GM12801 (cell line): ENCODE measurements around the gene FBXO3.

Source experiments
- CTCF ChIP-seq: IDR thresholded peaks from one replicate; pipeline ENCODE4 v1.5.1; 2011; ENCODE audit warnings: control low read depth; ENCODE audit not compliant: insufficient read length; ENCODE audit errors: extremely low read depth

The FBXO3 gene

DNA sequence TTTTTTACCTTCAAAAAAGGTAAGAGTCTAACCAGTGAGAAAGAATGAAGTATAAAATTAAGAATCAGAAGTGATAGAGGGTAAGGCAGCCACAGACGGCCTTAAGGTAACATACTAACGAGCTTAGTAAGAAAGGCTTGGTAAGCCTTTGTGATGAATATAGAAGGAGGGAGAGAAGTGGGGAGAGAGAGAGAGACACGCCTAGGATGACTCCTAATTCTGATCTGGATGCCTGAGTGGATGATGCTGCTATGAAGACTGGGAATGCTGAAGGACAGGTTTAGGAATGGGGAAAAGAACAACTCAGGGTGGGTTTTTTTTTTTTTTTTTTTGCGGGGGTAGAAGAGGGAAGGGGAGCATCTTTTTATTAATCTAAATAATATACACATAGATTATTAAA lies 4.8 kb downstream of the FBXO3 start:
- TF ChIP-seq CTCF, result no peak

- TF ChIP-seq CTCF, result no peak
Observed at GRCh38 chr11:33767624-33768023, 6.7 kb downstream of the FBXO3 start.

GRCh38 chr11:33766085-33766484 lies 8.2 kb downstream of the FBXO3 start:
- TF ChIP-seq CTCF, result no peak

DNA sequence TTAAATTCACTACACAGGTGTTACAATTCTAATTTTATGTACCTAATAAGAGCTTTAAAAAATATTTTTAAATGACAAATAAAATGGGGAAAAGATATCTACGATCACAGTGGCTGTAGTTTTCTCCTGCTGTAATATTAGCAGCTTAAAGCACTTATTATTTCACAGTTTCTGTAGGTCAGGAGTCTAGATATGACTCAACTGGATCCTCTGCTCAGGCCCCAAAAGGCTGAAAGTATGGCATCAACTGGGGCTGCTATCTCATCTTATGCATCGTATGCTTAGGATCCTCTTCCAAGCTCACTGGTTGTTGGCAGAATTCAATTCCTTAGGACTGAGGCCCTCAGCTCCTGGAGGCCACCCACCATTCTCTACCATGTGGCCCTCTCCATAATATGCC lies 12.8 kb downstream of the FBXO3 start:
- TF ChIP-seq CTCF, result no peak

DNA sequence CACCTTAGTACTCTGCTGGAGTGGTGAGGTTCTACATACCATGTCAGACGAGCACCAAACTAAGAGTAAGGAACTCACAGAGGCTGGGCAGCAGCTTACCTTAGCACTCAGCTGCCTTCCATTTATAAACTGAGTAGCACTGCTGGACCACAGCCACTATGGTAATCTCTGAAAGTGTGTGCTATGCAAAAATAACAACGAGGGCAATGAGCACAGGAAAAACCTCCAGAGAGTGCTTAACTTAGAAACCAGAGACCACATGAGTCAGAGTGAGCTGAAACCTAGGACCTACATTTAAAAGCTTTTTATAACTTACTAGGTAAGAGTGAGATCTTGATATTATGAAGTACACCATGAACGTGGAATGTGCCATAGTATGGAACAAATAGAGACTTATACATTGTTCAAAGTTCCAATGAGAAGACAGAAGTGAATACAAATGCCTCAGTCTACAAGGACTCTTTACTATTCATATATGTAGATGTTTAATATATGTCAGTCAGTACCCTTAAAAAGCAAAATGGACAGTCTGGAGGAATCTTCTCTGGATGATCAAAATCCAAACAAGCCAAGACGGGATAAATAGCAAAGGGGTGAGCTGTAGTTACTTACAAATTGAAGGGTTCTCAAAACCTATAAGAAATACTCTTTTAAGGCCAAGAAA lies 20.9 kb downstream of the FBXO3 start:
- TF ChIP-seq CTCF, result no peak

- no peak for TF ChIP-seq CTCF
Observed at GRCh38 chr11:33751878-33752277, 22.4 kb downstream of the FBXO3 start.

- TF ChIP-seq CTCF, result no peak
Observed at GRCh38 chr11:33747979-33748378, 26.3 kb downstream of the FBXO3 start.
